Spinal cord (tissue), 10 donors: ENCODE measurements around the gene PPOX. TPM values are rescaled to one million over a fixed set of nuclear protein-coding genes. Genes with fewer than 3 reads are reported as not detected.

Experiments used
- DNase-seq, 6 donors: peaks; one replicate each; pipeline versions ENCODE4 v3.0.0 to v3.0.0-alpha.2; 2013 to 2015; ENCODE audit warnings: low spot score in 6 of 6, low read depth in 4 of 6
- H3K27ac ChIP-seq: one replicate; pipeline ENCODE4 v1.5.1; 2013; ENCODE audit warnings: low read depth, low read length, control low read depth
- H3K27me3 ChIP-seq: one replicate; pipeline ENCODE4 v1.6.1; 2013; ENCODE audit warnings: low read length; ENCODE audit not compliant: control insufficient read depth, insufficient read depth
- H3K36me3 ChIP-seq: one replicate; pipeline ENCODE4 v1.6.1; 2013; ENCODE audit warnings: low read length; ENCODE audit not compliant: control insufficient read depth, insufficient read depth
- H3K4me1 ChIP-seq: one replicate; pipeline ENCODE4 v1.6.1; 2013; ENCODE audit warnings: low read length; ENCODE audit not compliant: control insufficient read depth, insufficient read depth
- H3K4me3 ChIP-seq: one replicate; pipeline ENCODE4 v1.5.1; 2013; ENCODE audit warnings: low read depth, low read length, control low read depth
- H3K9me3 ChIP-seq: one replicate; pipeline ENCODE4 v1.6.1; 2013; ENCODE audit warnings: low read length; ENCODE audit not compliant: control insufficient read depth, insufficient read depth
- WGBS: methylation state at CpG from one replicate; pipeline ENCODE4 v1.1.5; 2013; ENCODE audit warnings: missing lambda C conversion rate; ENCODE audit not compliant: insufficient coverage; 5-methylcytosine and 5-hydroxymethylcytosine counted together
- polyA plus RNA-seq, 2 donors: library from polyadenylated mRNA; unstranded; fragments of 120-200 nt; gene quantifications; one replicate each; pipeline ENCODE4 v1.2.1, GENCODE V29; 2013; ENCODE audit not compliant: insufficient read length in 2 of 2
- total RNA-seq, 2 donors: library from RNA; depleted of rRNA in 1 of 2; stranded (reverse); fragments of 120-200 nt in 1 of 2; fragments of >200 nt in 1 of 2; gene quantifications; one replicate each; pipeline versions ENCODE4 v1.2.3 to v1.2.4, GENCODE V29; 2013 to 2014
- donor health status: healthy.

PPOX gene
- total and polyA plus RNA-seq, 4 donors = 21.7 to 69.6 (median 50.5) TPM

DNA sequence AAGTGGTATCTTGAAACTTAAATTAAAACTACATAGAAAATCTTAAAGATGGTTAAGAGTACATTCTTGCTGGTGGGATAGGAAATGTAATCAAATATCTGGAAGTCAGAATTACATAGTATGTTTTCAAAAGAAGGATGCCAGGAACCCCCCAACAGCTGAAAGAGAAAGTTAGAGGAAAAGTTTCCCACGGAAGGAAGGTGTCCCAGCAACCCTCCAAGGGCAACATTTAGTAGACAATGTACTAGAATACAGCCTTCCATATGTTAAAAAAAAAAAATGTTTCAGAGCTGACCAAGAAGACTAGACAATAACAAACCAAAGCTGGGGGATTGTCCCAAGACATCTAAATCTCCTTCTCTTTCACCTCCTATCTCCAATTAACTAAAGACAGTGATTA, 36.0 kb upstream of the PPOX start:
- Histone ChIP-seq H3K9me3 (no peaks in the 10 kb centered on the region), H3K27ac (no peak overlapping the region), H3K4me1 (peaks cover 10% of the 10 kb centered on the region), H3K27me3 (no peaks in the 10 kb centered on the region), H3K36me3 (peaks cover 16% of the 10 kb centered on the region), H3K4me3 (no peak overlapping the region)
- DNase-seq = no peak
- WGBS = no CpG with 5 or more reads among the region's 1 CpG

DNA sequence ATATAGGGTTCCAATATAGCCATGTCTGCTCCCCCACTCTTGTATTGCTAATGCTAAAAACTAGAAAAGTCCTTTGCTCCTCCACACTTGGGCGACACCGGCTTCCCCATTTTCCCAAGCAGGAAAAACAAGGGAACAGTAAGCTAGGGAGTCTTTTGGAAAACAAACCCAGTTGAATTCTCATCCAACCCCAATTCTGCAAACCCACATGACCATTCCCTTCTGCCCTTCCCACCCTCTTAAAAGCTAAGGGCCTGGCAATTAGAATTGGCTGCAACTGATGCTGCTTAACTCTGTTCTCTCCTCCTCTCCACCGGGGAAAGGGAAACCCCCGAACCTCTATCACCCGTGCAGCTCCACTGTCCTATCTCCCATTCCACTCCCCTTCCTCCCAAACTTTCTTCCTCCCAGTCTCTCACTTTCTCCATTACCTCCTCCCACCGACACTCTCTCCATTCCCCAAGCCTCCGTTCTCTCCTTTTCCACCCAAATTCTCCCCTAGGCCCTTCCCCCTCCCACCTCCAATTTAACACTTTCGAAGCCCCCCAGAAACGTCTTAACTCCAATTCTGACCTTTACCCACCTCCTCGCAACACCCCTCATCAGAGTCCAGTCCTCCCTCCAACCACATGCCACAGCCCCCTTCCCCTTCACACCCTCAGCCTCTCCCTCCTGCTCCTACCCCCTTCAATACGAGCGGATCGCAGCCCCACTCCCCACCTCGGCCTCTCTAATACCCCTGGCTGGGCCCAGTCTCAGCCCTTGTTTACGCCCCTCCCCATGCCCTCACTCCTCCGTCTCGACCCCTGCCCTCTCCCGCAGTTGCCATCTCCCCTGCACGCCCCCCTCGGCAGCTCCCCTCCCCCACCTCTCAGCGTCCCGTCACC, 34.5 kb upstream of the PPOX start:
- 4% methylated on average over 22 of the region's 22 CpGs for whole genome bisulfite sequencing
- Histone ChIP-seq H3K4me3 (peak overlapping the region; percentile 95), H3K27me3 (no peaks in the 10 kb centered on the region), H3K4me1 (peaks cover 10% of the 10 kb centered on the region), H3K36me3 (peaks cover 16% of the 10 kb centered on the region), H3K9me3 (no peaks in the 10 kb centered on the region), H3K27ac (peak overlapping the region; percentile 92)
- DNase-seq = peak in 2 of 6 donors; percentile 20 to 29

DNA sequence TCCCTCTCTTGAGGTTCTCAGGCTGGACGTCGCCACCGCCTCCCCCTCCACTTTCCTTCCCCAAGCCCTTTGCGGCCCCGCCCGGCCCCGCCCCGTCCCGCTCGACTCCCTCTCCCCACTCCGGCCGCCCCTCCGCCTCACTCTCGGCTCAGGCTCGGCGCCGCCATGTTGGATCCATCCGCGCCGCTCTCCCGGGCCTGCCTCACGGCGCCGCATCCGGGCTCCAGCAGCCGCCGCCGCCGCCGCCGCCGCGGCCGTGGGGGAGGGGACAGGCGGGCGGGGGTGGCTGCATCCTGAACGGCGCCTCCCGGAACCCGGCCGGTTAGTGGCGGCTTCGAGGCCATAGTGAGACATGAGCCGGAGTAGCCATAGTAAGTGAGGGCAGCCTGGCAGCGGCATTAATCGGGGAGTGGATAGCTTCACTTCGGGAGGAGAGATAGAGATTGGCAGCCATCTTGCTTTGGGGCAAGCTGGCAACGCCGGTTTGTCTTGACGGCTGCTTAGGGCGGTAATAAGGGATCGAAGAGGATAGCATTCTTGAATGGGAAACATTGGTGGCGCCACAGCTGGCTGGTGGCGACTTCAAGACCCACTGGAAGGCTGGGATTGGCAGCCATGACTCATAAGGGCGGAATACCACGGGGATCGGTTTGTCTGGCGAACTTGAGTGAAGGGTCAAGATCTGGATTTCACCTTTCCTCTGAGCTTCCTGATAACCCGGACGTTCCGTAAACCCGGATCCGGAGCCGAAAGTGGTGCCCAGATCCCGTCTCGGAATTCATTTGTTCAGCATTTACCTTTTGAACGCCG, 33.6 kb upstream of the PPOX start, which contains the start of gene DEDD:
Gene DEDD, minus strand, starts transcription at position 258 of the 810 bp plus-strand sequence. CDS start 8,205 bp downstream, outside the sequence.
- WGBS = under 1% methylated on average over 62 of the region's 68 CpGs
- peak; percentile 87 to 99 (median 94) for DNase-seq
- no peaks in the 10 kb centered on the region for H3K27me3 ChIP-seq

GRCh38 chr1:161133220-161133740, 32.9 kb upstream of the PPOX start:
- no peaks in the 10 kb centered on the region for H3K9me3 ChIP-seq
- H3K36me3 ChIP-seq = peaks cover 10% of the 10 kb centered on the region
- 1% methylated on average over 11 of the region's 11 CpGs for WGBS
- no peaks in the 10 kb centered on the region for H3K27me3 ChIP-seq
- H3K4me1 ChIP-seq = peaks cover 10% of the 10 kb centered on the region
- peak overlapping the region; percentile 92 for H3K27ac ChIP-seq
- H3K4me3 ChIP-seq = peak overlapping the region; percentile 95
- peak in 1 of 6 donors; percentile 11 for DNase-seq

More for the DNA sequence above, 33.6 kb upstream of the PPOX start, which contains the start of gene DEDD:
- H3K4me3 ChIP-seq = peak within 1 kb of the TSS; percentile 95
- peaks cover 10% of the 10 kb centered on the region for H3K4me1 ChIP-seq
- H3K27ac ChIP-seq = peak within 1 kb of the TSS; percentile 92
- peaks cover 16% of the 10 kb centered on the region for H3K36me3 ChIP-seq
- no peaks in the 10 kb centered on the region for H3K9me3 ChIP-seq

- no peak for DNase-seq
- Histone ChIP-seq H3K4me3 (no peak overlapping the region), H3K4me1 (peaks cover 10% of the 10 kb centered on the region), H3K27me3 (no peaks in the 10 kb centered on the region), H3K36me3 (peaks cover 4% of the 10 kb centered on the region), H3K27ac (no peak overlapping the region), H3K9me3 (no peaks in the 10 kb centered on the region)
- 100% methylated on average over 1 of the region's 3 CpGs for WGBS
Measured at GRCh38 chr1:161137881-161138280, 28.3 kb upstream of the PPOX start.

DNA sequence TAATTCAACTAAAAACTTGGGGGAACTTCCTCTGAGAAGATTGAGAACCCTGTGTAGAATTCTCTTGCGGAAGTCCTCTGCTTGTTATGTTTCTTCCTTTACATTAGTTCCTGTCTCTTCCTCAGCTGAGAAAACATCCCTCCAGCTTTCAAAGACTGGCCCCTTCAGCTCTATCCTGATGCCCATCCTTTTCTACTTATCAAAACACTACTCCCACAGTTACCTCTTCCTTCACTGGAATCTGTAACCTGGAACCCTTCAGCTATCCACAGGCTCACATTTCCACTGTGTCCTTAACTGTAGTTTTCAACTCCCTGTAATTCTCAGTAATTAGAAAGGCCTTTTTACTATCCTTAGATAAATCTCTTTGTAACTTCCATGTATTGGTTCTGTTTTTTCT, 27.8 kb upstream of the PPOX start:
- H3K27me3 ChIP-seq = no peaks in the 10 kb centered on the region
- no peaks in the 10 kb centered on the region for H3K9me3 ChIP-seq
- H3K36me3 ChIP-seq = peaks cover 4% of the 10 kb centered on the region
- no peak for DNase-seq
- peaks cover 9% of the 10 kb centered on the region for H3K4me1 ChIP-seq
- H3K27ac ChIP-seq = no peak overlapping the region
- H3K4me3 ChIP-seq = no peak overlapping the region
- 63% methylated on average over 1 of the region's 1 CpG for WGBS

- peak in 2 of 6 donors; percentile 66 to 68 for DNase-seq
Measured at GRCh38 chr1:161139766-161140165, 26.5 kb upstream of the PPOX start.

DNA sequence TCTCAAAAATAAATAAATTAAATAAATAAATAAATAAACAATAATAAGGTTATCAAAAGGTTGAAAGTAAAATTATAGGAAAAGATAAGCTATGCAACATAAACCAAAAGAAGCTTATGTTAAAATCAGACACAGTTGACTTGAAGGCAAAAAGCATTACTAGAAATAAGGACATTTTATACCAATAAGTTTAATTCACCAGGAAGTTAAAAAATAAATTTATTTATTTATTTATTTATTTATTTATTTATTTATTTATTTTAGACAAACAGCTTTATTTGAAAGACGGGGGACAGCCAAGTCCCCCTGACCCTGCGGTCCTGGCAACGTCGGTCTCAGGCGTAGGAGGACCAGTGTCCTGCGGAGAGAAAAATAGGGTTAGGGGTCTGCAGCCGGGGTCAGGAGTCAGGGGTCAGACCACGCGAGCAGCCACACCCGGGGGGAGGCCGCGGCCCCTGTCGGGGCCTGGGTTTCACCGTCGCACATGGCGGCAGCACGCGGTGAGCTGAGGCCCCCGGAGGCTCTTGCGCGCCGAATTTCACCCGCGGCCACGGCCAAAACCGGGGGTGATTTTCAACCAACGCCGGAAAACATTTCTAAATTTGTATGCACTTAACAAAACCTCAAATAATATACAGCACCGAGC, 25.3 kb upstream of the PPOX start:
- H3K4me3 ChIP-seq = no peak overlapping the region
- WGBS = 95% methylated on average over 24 of the region's 29 CpGs

More at GRCh38 chr1:161139766-161140165, 26.5 kb upstream of the PPOX start:
- Histone ChIP-seq H3K27me3 (no peaks in the 10 kb centered on the region), H3K4me3 (no peak overlapping the region), H3K9me3 (no peaks in the 10 kb centered on the region), H3K4me1 (no peaks in the 10 kb centered on the region), H3K36me3 (peaks cover 4% of the 10 kb centered on the region), H3K27ac (no peak overlapping the region)
- no CpG with 5 or more reads among the region's 1 CpG for WGBS

GRCh38 chr1:161145832-161146231, 20.4 kb upstream of the PPOX start:
- Histone ChIP-seq H3K9me3 (no peaks in the 10 kb centered on the region), H3K27me3 (no peaks in the 10 kb centered on the region), H3K4me1 (no peaks in the 10 kb centered on the region), H3K36me3 (peaks cover 4% of the 10 kb centered on the region), H3K27ac (no peak overlapping the region), H3K4me3 (no peak overlapping the region)
- 67% methylated on average over 1 of the region's 3 CpGs for WGBS
- DNase-seq = no peak

More for the DNA sequence above, 25.3 kb upstream of the PPOX start:
- H3K9me3 ChIP-seq = no peaks in the 10 kb centered on the region
- no peak overlapping the region for H3K27ac ChIP-seq
- peaks cover 4% of the 10 kb centered on the region for H3K36me3 ChIP-seq
- DNase-seq = no peak
- no peaks in the 10 kb centered on the region for H3K4me1 ChIP-seq
- H3K27me3 ChIP-seq = no peaks in the 10 kb centered on the region
